Omental fat pad (tissue), 4 donors: ENCODE measurements around the gene SAMD4A. TPM values are rescaled to one million over a fixed set of nuclear protein-coding genes. Genes with fewer than 3 reads are reported as not detected.

Source experiments
- ATAC-seq: fragments of 150-250 bp; one replicate; pipeline ENCODE4 v1.9.1; 2016; ENCODE audit warnings: mild to moderate bottlenecking, moderate library complexity; ENCODE audit not compliant: low FRiP score
- DNase-seq: peaks from one replicate; pipeline ENCODE4 v3.0.0-alpha.2; 2019; ENCODE audit warnings: low spot score
- total RNA-seq, 4 donors: library from RNA; depleted of rRNA; stranded (reverse); fragments of >200 nt; gene quantifications; one replicate each; pipeline ENCODE4 v1.1.0, GENCODE V29; 2016
- TF ChIP-seq, protein P1 (sequence below), 3 donors: fragments of 450-650 bp; IDR thresholded peaks; one replicate each; pipeline ENCODE4 v1.5.1; 2016 to 2017; ENCODE audit warnings: antibody characterized with exemption in 3 of 3, mild to moderate bottlenecking in 3 of 3, moderate library complexity in 2 of 3

The SAMD4A gene
- total RNA-seq, 4 donors from 2014 or later = 33.9 to 116 (median 38.3) TPM

GRCh38 chr14:54815016-54815415 is 248.1 kb downstream of the SAMD4A start:
- TF ChIP-seq, protein P1, sequence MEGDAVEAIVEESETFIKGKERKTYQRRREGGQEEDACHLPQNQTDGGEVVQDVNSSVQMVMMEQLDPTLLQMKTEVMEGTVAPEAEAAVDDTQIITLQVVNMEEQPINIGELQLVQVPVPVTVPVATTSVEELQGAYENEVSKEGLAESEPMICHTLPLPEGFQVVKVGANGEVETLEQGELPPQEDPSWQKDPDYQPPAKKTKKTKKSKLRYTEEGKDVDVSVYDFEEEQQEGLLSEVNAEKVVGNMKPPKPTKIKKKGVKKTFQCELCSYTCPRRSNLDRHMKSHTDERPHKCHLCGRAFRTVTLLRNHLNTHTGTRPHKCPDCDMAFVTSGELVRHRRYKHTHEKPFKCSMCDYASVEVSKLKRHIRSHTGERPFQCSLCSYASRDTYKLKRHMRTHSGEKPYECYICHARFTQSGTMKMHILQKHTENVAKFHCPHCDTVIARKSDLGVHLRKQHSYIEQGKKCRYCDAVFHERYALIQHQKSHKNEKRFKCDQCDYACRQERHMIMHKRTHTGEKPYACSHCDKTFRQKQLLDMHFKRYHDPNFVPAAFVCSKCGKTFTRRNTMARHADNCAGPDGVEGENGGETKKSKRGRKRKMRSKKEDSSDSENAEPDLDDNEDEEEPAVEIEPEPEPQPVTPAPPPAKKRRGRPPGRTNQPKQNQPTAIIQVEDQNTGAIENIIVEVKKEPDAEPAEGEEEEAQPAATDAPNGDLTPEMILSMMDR (IDR thresholded peaks at IDR 0.05) = no peak
- DNase-seq (no peak), ATAC-seq (no peak)

DNA sequence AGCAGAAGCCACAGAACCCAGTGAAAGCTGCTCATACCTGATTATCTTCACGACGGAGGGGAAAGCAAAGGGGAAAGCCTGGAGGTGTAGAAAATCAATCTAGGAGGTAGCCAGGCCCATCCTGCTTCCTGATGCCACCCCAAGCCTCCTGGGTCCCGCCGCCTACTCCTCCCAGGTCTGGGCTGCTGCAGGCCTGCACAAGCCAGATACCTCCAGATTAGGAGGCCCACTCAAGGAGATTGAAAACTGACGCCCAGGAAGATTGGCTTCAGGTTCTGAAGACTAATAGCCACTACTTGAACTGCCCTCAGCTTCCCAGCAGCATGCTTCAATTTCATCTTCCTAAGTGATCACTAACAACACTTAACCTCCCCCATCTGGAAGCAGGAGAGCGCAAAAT is 248.6 kb downstream of the SAMD4A start:
- DNase-seq (no peak), ATAC-seq (no peak)
- TF ChIP-seq, protein P1 (IDR thresholded peaks at IDR 0.05) = no peak

- ATAC-seq = no peak
- TF ChIP-seq, protein P1 (IDR thresholded peaks at IDR 0.05) = no peak
- DNase-seq = no peak
These were observed 249.5 kb downstream of the SAMD4A start for GRCh38 chr14:54816450-54816849.

DNA sequence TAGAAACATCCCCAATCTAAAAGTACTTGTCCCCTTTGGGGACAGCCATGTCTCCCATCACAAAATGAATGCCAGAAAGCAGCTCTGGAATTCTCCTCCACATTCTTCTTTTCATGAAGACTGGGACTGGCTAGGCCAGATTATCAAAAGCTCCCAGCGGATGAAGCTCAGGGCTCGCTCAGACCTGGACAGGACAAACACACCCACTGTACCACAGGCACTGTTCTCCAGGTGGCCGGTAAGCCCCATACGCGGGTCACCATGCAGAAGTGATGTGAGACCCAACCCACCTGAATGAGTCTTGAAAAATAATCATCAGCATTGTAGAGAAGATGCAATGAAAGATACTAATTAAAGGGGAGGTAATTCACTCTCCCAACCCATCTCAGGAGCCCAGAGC is 250.6 kb downstream of the SAMD4A start:
- DNase-seq = no peak
- no peak for ATAC-seq
- TF ChIP-seq, protein P1 (IDR thresholded peaks at IDR 0.05) = no peak

DNA sequence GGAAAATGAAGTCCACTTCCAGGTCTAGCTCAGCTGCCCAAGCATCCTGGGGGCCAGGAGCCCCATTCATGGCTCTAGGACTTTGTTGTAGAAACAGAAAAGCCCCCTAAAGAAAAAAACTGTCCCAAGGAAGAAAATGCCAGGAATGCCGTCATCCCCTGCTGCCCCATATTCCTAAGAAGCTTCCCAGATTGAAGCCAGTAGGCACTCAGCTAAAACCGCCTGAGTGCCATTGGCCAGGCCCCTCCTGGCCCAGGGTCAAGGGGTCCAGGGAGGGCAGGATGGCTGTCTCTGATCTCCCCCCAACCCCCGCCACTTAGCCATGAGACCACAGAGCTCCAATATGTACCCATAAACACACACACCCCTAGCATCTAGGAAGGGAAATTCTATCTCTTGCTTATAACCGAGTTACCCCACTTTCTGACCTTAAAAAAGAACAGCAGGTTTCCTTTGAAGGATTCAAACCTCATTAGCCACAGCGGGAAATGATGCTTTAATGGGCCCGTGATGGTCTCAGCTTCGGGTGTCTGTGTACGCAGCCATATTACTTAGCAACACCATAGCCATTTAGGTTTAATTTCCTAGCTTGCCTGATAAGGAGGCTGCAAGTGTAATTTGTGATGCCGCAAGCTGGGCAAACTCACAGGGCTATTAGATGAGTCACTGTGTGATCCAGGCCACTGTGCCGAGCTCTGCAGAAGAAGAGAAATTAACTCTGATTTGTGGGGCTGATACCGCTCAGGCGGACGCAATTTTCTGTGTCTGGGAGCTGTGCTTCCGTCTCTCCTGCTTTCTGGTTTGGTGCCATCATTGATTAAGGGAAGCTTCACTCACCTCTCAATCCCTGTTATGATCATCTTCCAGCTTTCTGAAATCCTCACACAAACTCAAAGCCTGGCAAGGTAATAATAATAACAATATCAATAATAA is 251.5 kb downstream of the SAMD4A start:
- TF ChIP-seq, protein P1 (IDR thresholded peaks at IDR 0.05) = no peak
- DNase-seq (no peak), ATAC-seq (no peak)

DNA sequence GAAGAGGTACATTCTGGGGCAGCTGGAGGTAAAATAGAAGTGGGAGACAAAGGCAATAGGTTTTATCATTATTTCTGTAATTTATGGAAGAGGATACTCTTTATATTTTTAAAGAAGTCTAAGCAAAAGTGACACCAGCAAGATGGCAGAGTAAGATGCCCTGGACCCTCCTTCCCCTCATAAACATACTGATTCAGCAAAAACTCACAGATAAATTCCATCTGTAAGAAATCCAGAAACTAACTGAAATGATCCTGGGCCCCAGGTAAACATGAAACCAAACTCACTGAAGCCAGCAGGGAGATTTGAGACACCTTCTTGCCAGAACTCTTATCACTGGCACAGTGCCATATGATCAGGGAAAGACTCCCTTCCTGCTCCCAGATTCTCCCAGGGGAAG is 255.8 kb downstream of the SAMD4A start:
- ATAC-seq (no peak), DNase-seq (no peak)
- TF ChIP-seq, protein P1 (IDR thresholded peaks at IDR 0.05) = no peak
